Activated naive CD4-positive, alpha-beta T cell treated with anti-CD3 and anti-CD28 coated beads, Interleukin-2, amount 10 ng/mL, durations not matched to agents 7 days and 5 days (primary cell): ENCODE data around the gene RPUSD3.
"Not testable (repeated sequence)": the region's sequence is repeated elsewhere in the genome, so short reads cannot be mapped to it uniquely, and the experiment has no call there.

Source experiments
- CTCF ChIA-PET: fragments of 350-600 bp; sonication (Branson Sonifier 250); formaldehyde crosslinking; loops from one replicate; lab custom pipeline; 2021; ENCODE audit warnings: antibody characterized with exemption; lab: Charles Lee
- DNase-seq: peaks from one replicate; pipeline ENCODE4 v3.0.0-alpha.2; 2020
- H3K27ac Mint-ChIP-seq: one replicate; pipeline ENCODE4 v1.8.0; 2021; ENCODE audit warnings: mild to moderate bottlenecking, moderate library complexity, mixed read lengths
- H3K27me3 Mint-ChIP-seq: one replicate; pipeline ENCODE4 v1.8.0; 2021; ENCODE audit warnings: mild to moderate bottlenecking, mixed read lengths
- H3K36me3 Mint-ChIP-seq: one replicate; pipeline ENCODE4 v1.8.0; 2021; ENCODE audit warnings: mixed read lengths
- H3K4me1 Mint-ChIP-seq: one replicate; pipeline ENCODE4 v1.8.0; 2021; ENCODE audit warnings: mixed read lengths
- H3K4me3 Mint-ChIP-seq: one replicate; pipeline ENCODE4 v1.8.0; 2021; ENCODE audit warnings: mild to moderate bottlenecking, moderate library complexity, mixed read lengths
- H3K9me3 Mint-ChIP-seq: one replicate; pipeline ENCODE4 v1.8.0; 2021; ENCODE audit warnings: mixed read lengths

RPUSD3 gene

GRCh38 chr3:9876991-9877390, 33.2 kb upstream of the RPUSD3 start:
- CTCF ChIA-PET, result no interaction called here
- H3K9me3 Mint-ChIP-seq, result no peaks in the 10 kb centered on the region

GRCh38 chr3:9876255-9876654, 32.4 kb upstream of the RPUSD3 start:
- not testable (repeated sequence) for H3K27ac Mint-ChIP-seq, DNase-seq, H3K4me1 Mint-ChIP-seq, H3K36me3 Mint-ChIP-seq, H3K4me3 Mint-ChIP-seq, H3K9me3 Mint-ChIP-seq
- peaks cover 26% of the 10 kb centered on the region for H3K27me3 Mint-ChIP-seq
- CTCF ChIA-PET, result interaction anchor here (1.2 kb wide), 1 partner anchor 55 kb away, joined by 3 read pairs; no protein-coding TSS in a partner anchor

More at GRCh38 chr3:9876991-9877390, 33.2 kb upstream of the RPUSD3 start:
- Mint-ChIP-seq H3K27ac (no peak overlapping the region), H3K4me3 (no peak overlapping the region), H3K4me1 (no peaks in the 10 kb centered on the region), H3K27me3 (peaks cover 26% of the 10 kb centered on the region), H3K36me3 (no peaks in the 10 kb centered on the region)
- DNase-seq, result no peak

GRCh38 chr3:9875448-9875847, 31.6 kb upstream of the RPUSD3 start:
- Mint-ChIP-seq H3K27me3 (peaks cover 26% of the 10 kb centered on the region), H3K27ac (no peak overlapping the region), H3K9me3 (no peaks in the 10 kb centered on the region), H3K36me3 (no peaks in the 10 kb centered on the region), H3K4me1 (no peaks in the 10 kb centered on the region), H3K4me3 (no peak overlapping the region)
- no peak for DNase-seq
- CTCF ChIA-PET, result interaction anchor here (1.2 kb wide), 1 partner anchor 56 kb away, joined by 3 read pairs; no protein-coding TSS in a partner anchor

DNA sequence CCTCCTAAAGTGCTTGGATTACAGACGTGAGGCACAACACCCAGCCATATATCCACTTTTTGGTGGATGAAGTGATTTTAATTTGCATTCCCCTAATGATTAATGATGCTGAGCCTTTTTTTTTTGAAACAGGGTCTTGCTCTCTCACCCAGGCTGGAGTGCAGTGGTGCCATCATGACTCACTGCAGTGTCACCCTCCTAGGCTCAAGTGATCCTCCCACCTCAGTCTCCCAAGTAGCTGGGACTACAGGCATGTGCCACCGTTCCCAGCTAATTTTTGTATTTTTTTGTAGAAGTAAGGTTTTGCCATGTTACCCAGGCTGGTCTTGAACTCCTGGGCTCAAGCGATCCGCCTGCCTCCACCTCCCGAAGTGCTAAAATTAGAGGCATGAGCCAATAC, 28.3 kb upstream of the RPUSD3 start:
- CTCF ChIA-PET, result interaction anchor here (0.6 kb wide), 1 partner anchor 45 kb away, joined by 4 read pairs; no protein-coding TSS in a partner anchor
- H3K36me3 Mint-ChIP-seq, DNase-seq, H3K4me3 Mint-ChIP-seq, H3K27ac Mint-ChIP-seq, H3K9me3 Mint-ChIP-seq, H3K4me1 Mint-ChIP-seq: not testable (repeated sequence)
- peaks cover 13% of the 10 kb centered on the region for H3K27me3 Mint-ChIP-seq

- no peaks in the 10 kb centered on the region for H3K36me3 Mint-ChIP-seq
- H3K4me1 Mint-ChIP-seq, result no peaks in the 10 kb centered on the region
- CTCF ChIA-PET, result no interaction called here
- no peak overlapping the region for H3K4me3 Mint-ChIP-seq
- no peak overlapping the region for H3K27ac Mint-ChIP-seq
- H3K9me3 Mint-ChIP-seq, result no peaks in the 10 kb centered on the region
- no peak for DNase-seq
- peaks cover 15% of the 10 kb centered on the region for H3K27me3 Mint-ChIP-seq
These were observed 27.2 kb upstream of the RPUSD3 start for GRCh38 chr3:9870978-9871377.

DNA sequence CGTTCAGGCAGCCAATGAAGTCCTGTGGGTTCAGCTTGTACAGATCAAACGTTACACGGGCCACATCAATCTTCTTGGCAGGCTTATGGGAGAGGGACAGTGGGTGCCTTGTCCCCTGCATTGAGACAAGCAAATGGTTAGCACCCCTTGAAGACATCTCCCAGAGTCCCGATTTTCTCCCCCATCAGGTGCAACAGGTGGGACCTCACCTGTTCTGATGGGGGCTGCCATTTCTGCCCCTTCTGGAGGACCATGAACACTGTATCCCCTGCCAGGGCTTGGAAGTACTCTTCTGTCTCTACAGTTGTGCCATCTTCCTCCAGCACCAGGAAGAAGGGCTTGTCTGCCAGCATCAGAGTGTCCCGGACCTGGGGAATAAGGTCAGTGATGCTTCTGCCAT, 26.1 kb upstream of the RPUSD3 start:
- Mint-ChIP-seq H3K36me3 (no peaks in the 10 kb centered on the region), H3K4me1 (no peaks in the 10 kb centered on the region), H3K4me3 (no peak overlapping the region), H3K9me3 (no peaks in the 10 kb centered on the region), H3K27ac (no peak overlapping the region), H3K27me3 (peaks cover 15% of the 10 kb centered on the region)
- no peak for DNase-seq
- CTCF ChIA-PET, result no interaction called here

DNA sequence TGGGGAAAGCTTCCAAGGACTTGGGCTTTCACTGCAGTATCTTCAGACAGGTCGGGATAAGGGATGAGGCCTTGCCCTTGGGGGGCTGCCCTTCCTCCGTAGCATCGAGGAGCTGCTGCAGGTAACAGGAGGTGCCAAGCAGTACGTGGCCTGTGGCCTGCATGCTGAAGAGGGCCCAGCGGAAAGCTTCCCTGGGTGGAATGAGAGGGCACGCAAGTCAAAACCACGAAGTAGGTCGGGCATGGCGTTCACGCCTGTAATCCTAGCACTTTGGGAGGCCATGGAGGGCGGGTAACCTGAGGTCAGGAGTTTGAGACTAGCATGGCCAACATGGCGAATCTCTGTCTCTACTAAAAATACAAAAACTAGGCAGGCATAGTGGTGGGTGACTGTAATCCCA, 23.3 kb upstream of the RPUSD3 start:
- Mint-ChIP-seq H3K27me3 (peaks cover 40% of the 10 kb centered on the region), H3K4me1 (peaks cover 3% of the 10 kb centered on the region), H3K36me3 (no peaks in the 10 kb centered on the region), H3K9me3 (no peaks in the 10 kb centered on the region), H3K4me3 (no peak overlapping the region), H3K27ac (no peak overlapping the region)
- CTCF ChIA-PET, result interaction anchor here (1.0 kb wide), 1 partner anchor 79 kb away, joined by 4 read pairs; no protein-coding TSS in a partner anchor
- no peak for DNase-seq

- H3K4me3 Mint-ChIP-seq, result no peak overlapping the region
- CTCF ChIA-PET, result interaction anchor here (1.0 kb wide), 1 partner anchor 80 kb away, joined by 4 read pairs; no protein-coding TSS in a partner anchor
These were observed 22.8 kb upstream of the RPUSD3 start for GRCh38 chr3:9866639-9867038.

GRCh38 chr3:9865125-9865637, 21.4 kb upstream of the RPUSD3 start:
- CTCF ChIA-PET, H3K4me1 Mint-ChIP-seq, DNase-seq, H3K36me3 Mint-ChIP-seq, H3K9me3 Mint-ChIP-seq, H3K4me3 Mint-ChIP-seq, H3K27ac Mint-ChIP-seq: not testable (repeated sequence)
- H3K27me3 Mint-ChIP-seq, result peaks cover 51% of the 10 kb centered on the region

More at GRCh38 chr3:9866639-9867038, 22.8 kb upstream of the RPUSD3 start:
- Mint-ChIP-seq H3K27ac (no peak overlapping the region), H3K36me3 (no peaks in the 10 kb centered on the region), H3K9me3 (no peaks in the 10 kb centered on the region), H3K27me3 (peaks cover 45% of the 10 kb centered on the region), H3K4me1 (peaks cover 3% of the 10 kb centered on the region)
- no peak for DNase-seq

- Mint-ChIP-seq H3K27ac (no peak overlapping the region), H3K36me3 (no peaks in the 10 kb centered on the region), H3K9me3 (no peaks in the 10 kb centered on the region), H3K27me3 (peaks cover 47% of the 10 kb centered on the region), H3K4me1 (peaks cover 3% of the 10 kb centered on the region), H3K4me3 (no peak overlapping the region)
- CTCF ChIA-PET, result no interaction called here
- no peak for DNase-seq
These were observed 20.6 kb upstream of the RPUSD3 start for GRCh38 chr3:9864200-9864927.

DNA sequence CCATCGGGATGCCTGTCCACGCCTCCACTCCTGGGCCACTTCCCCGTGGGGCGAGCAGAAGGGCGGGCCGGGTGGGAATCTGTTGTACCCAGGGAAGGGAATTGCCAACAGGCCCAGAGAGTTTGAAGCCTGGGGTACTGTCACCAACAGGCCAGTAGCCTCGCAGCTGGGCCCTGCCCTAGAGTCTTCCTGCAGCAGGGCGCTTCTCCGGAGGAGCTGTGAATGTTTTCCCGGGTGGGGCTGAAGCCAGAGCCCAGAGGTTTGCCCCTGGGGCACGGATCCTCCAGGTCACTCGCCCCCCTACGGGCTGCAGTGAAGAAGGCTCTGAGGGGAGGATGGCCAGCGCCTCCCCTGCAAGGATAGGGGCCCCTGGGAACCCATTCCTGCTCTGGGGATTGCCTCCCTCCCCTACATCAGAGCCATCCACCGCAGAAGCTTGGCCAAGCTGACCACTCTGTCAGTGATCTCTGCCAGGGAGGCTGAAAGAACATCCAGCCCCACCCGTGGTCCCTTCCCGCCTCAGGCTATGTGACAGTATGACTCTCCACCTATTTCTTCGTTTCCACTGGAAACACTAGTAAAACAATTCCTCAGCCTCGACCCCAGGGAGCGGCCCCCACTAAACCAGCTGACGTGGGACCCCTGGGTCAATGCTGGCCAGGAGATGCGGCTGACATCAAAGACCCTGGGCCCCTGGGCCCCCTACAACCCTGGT, 19.4 kb upstream of the RPUSD3 start:
- peaks cover 52% of the 10 kb centered on the region for H3K27me3 Mint-ChIP-seq
- H3K27ac Mint-ChIP-seq, result no peak overlapping the region
- no peak overlapping the region for H3K4me3 Mint-ChIP-seq
- CTCF ChIA-PET, result no interaction called here
- DNase-seq, result no peak
- no peaks in the 10 kb centered on the region for H3K9me3 Mint-ChIP-seq
- H3K36me3 Mint-ChIP-seq, result no peaks in the 10 kb centered on the region
- peaks cover 3% of the 10 kb centered on the region for H3K4me1 Mint-ChIP-seq

DNA sequence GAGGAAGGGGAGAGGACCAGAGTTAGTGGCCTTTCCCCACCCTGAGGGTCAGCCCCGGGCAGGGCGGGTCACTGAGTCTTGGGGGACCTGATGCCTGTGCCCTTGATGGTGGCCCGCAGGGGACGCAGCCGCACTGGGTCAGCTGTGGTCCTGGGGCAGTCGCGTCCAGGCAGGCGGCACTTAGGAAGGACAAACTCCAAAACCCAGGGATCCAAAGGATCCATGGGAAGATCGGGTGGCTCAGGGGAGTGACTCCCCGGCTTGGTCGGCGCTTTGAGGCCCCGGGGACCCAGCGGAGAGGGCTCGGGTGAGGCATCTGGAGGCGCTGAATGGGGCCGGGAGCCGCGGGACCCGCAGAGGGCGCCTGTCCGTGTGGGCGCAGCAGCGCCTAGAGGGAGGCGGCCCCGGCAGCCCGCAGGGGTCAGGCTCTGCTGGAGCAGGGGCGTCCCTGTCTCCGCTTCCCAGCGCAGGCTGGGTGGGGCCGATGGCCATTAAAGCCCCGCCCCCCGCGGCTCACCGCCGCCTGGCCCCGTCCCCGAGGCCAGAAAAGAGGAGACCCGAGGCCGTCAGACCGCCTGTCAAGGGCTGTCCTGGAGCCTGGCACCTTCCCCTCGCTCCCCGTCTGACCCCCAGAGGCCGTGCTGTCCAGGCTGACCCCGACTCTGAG, 18.7 kb upstream of the RPUSD3 start:
- H3K27me3 Mint-ChIP-seq, result peaks cover 52% of the 10 kb centered on the region
- peak; percentile 43 for DNase-seq
- CTCF ChIA-PET, result no interaction called here
- H3K4me1 Mint-ChIP-seq, result peaks cover 3% of the 10 kb centered on the region
- H3K27ac Mint-ChIP-seq, result no peak overlapping the region
- H3K4me3 Mint-ChIP-seq, result no peak overlapping the region
- no peaks in the 10 kb centered on the region for H3K9me3 Mint-ChIP-seq
- no peaks in the 10 kb centered on the region for H3K36me3 Mint-ChIP-seq

- Mint-ChIP-seq H3K36me3 (no peaks in the 10 kb centered on the region), H3K4me3 (no peak overlapping the region), H3K4me1 (peaks cover 3% of the 10 kb centered on the region), H3K9me3 (no peaks in the 10 kb centered on the region), H3K27ac (no peak overlapping the region), H3K27me3 (peaks cover 46% of the 10 kb centered on the region)
- CTCF ChIA-PET, result no interaction called here
- no peak for DNase-seq
These were observed 17.9 kb upstream of the RPUSD3 start for GRCh38 chr3:9861626-9862130.

DNA sequence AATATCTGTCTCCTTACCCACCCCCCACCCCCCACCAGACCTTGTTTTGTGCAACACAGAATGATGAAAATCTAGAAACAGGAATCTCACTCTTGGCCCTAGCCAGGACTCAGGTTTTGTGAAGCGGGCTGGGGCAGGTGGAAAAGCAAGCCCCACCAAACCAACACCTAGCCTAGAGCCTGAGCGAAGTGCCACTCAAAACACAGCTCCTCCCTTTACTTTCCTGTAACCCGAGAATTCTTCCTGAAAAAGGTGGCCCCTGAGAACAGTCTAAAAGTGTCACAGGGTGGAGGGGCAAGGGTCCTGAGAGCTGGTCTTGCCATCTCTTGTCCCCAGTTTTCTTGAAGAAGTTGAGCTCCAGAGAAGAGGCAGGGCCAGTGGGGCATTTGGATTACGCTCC, 17.4 kb upstream of the RPUSD3 start:
- H3K36me3 Mint-ChIP-seq, result no peaks in the 10 kb centered on the region
- H3K27me3 Mint-ChIP-seq, result peaks cover 45% of the 10 kb centered on the region
- CTCF ChIA-PET, result no interaction called here
- H3K27ac Mint-ChIP-seq, result no peak overlapping the region
- no peak for DNase-seq
- H3K4me3 Mint-ChIP-seq, result no peak overlapping the region
- H3K4me1 Mint-ChIP-seq, result peaks cover 3% of the 10 kb centered on the region
- H3K9me3 Mint-ChIP-seq, result no peaks in the 10 kb centered on the region
